Sigmoid colon (tissue), 4 donors: ENCODE results near the gene UPK3A.

Source experiments
- CTCF ChIP-seq, 4 experiments: fragments of 450-650 bp in 3 of 4; fragments of 200-600 bp in 1 of 4; IDR thresholded peaks; one replicate each; pipeline ENCODE4 v1.5.1; 2016 to 2019; ENCODE audit warnings: antibody characterized with exemption in 4 of 4, mild to moderate bottlenecking in 3 of 4, moderate library complexity in 2 of 4
- EP300 ChIP-seq, 4 donors: sonication (generic); formaldehyde crosslinking; IDR thresholded peaks; one replicate each; pipeline ENCODE4 v1.6.1; 2017; ENCODE audit warnings: antibody characterized with exemption in 4 of 4
- POLR2A ChIP-seq, 2 donors: fragments of 450-650 bp; IDR thresholded peaks; one replicate each; pipeline ENCODE4 v1.6.1; 2016; ENCODE audit warnings: antibody characterized with exemption in 2 of 2, mild to moderate bottlenecking in 2 of 2, moderate library complexity in 2 of 2
- POLR2AphosphoS5 ChIP-seq, 4 donors: sonication (generic); formaldehyde crosslinking; IDR thresholded peaks; one replicate each; pipeline ENCODE4 v1.6.1; 2017; ENCODE audit warnings: antibody characterized with exemption in 4 of 4

GRCh38 chr22:45242778-45243191 is 42.0 kb upstream of the UPK3A start:
- TF ChIP-seq CTCF (IDR thresholded peaks at IDR 0.05) = no peak
- TF ChIP-seq POLR2A (IDR thresholded peaks at IDR 0.05) = no peak
- no peak for TF ChIP-seq EP300 (IDR thresholded peaks at IDR 0.05)
- no peak for TF ChIP-seq POLR2AphosphoS5 (IDR thresholded peaks at IDR 0.05)
